Kidney epithelial cell (primary cell): ENCODE results near the gene NT5DC1. TPM values are rescaled to one million over a fixed set of nuclear protein-coding genes. Genes with fewer than 3 reads are reported as not detected.

Experiments
- DNase-seq: peaks from one replicate; pipeline ENCODE4 v3.0.0-alpha.2; 2010; ENCODE audit warnings: low read depth
- H3K27me3 ChIP-seq: 2 replicates; pipeline ENCODE4 v1.6.0; 2011; ENCODE audit warnings: low read length; ENCODE audit not compliant: control insufficient read depth, insufficient read depth
- H3K36me3 ChIP-seq: 2 replicates; pipeline ENCODE4 v1.5.1; 2011; ENCODE audit warnings: low read length; ENCODE audit not compliant: control insufficient read depth, insufficient read depth
- H3K4me3 ChIP-seq: 2 replicates; pipeline ENCODE4 v1.5.1; 2011; ENCODE audit warnings: low read depth, mild to moderate bottlenecking, control low read depth, low read length
- total RNA-seq: library from RNA; depleted of rRNA; stranded (reverse); fragments of >200 nt; gene quantifications from 2 replicates; pipeline ENCODE4 v1.2.3, GENCODE V29; 2015
- TF ChIP-seq, protein P1 (sequence below): IDR thresholded peaks from 2 replicates; pipeline ENCODE4 v1.5.1; 2011; ENCODE audit warnings: mild to moderate bottlenecking, moderate library complexity, low read length, control low read depth, inconsistent platforms; ENCODE audit not compliant: insufficient read depth, poor library complexity, severe bottlenecking

The NT5DC1 gene
- total RNA-seq, 1 donor from 2014 or later, result 19.3 TPM

DNA sequence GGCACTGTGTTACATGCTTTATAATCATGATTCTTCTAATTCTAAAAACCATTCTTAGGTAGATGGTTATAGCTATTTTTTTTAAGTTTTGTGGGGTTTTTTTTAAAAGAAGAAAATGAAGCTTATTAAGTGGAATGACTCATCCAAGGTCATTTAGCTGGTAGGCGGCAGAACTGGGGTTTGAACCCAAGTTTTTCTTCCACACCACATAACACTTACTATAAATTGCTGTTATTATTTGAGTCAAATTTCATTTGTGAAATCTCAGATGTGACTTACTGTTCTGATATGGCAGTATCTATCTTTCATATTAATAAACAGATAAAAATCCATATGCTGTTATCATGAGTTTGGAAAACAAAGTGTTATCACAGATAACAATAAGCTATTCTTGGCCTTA is 35.7 kb downstream of the NT5DC1 start:
- no peaks in the 10 kb centered on the region for H3K27me3 ChIP-seq
- TF ChIP-seq, protein P1, sequence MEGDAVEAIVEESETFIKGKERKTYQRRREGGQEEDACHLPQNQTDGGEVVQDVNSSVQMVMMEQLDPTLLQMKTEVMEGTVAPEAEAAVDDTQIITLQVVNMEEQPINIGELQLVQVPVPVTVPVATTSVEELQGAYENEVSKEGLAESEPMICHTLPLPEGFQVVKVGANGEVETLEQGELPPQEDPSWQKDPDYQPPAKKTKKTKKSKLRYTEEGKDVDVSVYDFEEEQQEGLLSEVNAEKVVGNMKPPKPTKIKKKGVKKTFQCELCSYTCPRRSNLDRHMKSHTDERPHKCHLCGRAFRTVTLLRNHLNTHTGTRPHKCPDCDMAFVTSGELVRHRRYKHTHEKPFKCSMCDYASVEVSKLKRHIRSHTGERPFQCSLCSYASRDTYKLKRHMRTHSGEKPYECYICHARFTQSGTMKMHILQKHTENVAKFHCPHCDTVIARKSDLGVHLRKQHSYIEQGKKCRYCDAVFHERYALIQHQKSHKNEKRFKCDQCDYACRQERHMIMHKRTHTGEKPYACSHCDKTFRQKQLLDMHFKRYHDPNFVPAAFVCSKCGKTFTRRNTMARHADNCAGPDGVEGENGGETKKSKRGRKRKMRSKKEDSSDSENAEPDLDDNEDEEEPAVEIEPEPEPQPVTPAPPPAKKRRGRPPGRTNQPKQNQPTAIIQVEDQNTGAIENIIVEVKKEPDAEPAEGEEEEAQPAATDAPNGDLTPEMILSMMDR, result no peak
- no peak for DNase-seq

DNA sequence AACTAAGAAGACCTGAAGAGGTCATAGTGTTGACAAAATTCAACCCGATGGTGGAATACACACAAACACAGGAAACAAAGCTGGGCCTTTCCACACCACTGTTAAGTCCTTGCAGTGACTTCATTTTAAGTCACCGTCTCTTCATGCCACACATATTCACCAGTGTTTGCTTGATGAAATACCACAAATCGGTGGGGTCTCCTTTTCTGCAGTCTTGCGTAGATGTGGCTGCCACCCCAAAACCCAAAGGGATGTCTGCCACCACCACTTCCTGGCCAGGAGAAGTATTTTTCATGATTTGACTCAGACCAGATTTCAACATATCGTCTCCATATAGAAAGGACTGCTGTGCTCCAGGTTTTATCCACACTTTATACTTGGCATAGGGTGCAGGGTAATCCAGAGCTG is 36.3 kb downstream of the NT5DC1 start:
- DNase-seq, result no peak
- H3K27me3 ChIP-seq, result no peaks in the 10 kb centered on the region
- H3K36me3 ChIP-seq, result no peaks in the 10 kb centered on the region
- no peak overlapping the region for H3K4me3 ChIP-seq
- TF ChIP-seq, protein P1, result no peak

More for the DNA sequence above, 35.7 kb downstream of the NT5DC1 start:
- Histone ChIP-seq H3K36me3 (no peaks in the 10 kb centered on the region), H3K4me3 (no peak overlapping the region)

DNA sequence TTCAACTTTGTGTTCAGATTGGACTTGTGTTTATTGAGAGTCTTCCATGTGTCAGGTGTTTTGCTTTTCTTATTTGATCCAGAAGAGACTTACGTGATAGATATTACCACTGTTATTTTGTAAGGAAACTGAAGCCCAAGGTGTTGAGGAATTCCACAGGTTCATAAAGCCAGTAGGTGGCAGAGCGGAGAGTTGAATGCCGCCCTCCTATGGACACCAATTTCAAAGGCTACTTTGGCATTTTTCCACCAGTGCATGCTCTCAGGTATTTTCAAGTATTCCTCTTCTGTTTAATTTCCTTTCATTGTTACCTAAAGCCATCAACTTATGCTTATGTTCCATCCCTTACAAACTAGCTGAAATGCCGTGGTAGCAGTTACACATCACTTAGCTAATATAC is 39.3 kb downstream of the NT5DC1 start:
- Histone ChIP-seq H3K4me3 (no peak overlapping the region), H3K36me3 (no peaks in the 10 kb centered on the region), H3K27me3 (no peaks in the 10 kb centered on the region)
- no peak for DNase-seq
- TF ChIP-seq, protein P1, result peak; percentile 11

DNA sequence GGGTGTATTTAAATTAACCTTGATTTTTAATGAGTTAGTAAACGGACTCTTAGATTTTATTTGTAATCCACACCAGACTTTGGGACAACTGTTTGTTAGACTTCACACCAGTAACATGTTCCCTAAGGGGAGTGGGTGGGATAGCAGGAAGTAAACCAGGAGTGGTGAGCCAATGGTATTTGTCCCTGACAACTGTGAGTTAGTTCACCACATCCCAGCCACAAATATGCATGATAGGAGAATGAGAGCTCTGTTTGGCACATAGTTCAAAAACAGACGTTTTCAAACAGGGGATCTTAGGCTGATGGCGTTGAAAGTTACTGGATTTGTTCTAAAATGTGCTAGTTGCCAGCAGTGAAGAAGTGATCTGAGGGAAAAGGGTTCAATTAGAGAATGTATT is 44.0 kb downstream of the NT5DC1 start:
- Histone ChIP-seq H3K27me3 (no peaks in the 10 kb centered on the region), H3K4me3 (no peak overlapping the region), H3K36me3 (no peaks in the 10 kb centered on the region)
- TF ChIP-seq, protein P1, result no peak
- DNase-seq, result peak; percentile 43

DNA sequence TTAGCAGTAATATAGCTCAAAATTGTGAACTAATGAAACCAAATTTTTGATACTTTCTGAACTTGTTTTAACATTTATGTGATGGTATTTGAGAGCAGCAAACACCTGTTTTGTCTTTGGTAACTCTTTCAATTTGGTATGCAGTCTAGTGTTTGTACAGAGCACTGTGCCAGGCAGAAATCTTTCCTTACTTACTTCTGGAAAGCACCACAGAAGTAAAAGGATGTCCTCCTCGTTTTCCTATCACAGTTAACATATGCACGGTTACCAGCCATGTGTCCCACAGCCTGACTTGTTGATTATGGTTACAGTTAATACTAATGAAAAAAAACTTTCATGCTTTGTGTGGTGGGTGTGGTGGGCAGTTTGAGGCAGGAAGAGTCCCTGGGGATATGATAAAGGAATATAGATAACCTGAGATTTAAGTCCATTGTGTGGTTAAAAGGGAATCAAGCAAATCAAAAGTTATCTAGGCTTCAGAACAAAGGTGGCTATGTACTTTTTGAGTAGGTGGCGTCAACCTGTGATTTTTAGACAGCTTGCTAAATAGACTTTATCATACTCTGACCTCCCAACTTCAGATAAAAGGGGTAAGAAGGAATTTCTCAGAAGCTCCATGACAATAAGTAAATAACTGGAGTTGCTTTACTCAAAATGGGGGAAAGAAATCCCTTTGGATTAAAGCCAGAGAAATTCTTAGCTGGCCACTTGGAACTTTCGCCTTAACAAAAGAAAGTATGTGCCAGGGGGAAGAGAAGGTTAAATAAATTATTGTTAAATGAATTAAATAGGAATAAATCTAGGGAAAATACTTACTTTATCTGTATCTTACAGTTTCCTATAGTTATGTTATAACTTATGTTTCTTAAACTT is 45.4 kb downstream of the NT5DC1 start:
- Histone ChIP-seq H3K27me3 (no peaks in the 10 kb centered on the region), H3K4me3 (no peak overlapping the region), H3K36me3 (no peaks in the 10 kb centered on the region)
- TF ChIP-seq, protein P1, result no peak
- no peak for DNase-seq
